Thoracic aorta (tissue), 2 donors: ENCODE measurements around the gene SBDS. TPM values are rescaled to one million over a fixed set of nuclear protein-coding genes. Genes with fewer than 3 reads are reported as not detected.
"Not testable (repeated sequence)": the region's sequence is repeated elsewhere in the genome, so short reads cannot be mapped to it uniquely, and the experiment has no call there.

Source experiments
- ATAC-seq: fragments of 150-250 bp; one replicate; pipeline ENCODE4 v1.8.0; 2017; ENCODE audit warnings: low read depth; ENCODE audit not compliant: insufficient number of reproducible peaks, low FRiP score
- DNase-seq: peaks from one replicate; pipeline ENCODE4 v3.0.0-alpha.2; 2020; ENCODE audit warnings: low spot score
- H3K27ac ChIP-seq, 2 donors: fragments of 200-600 bp; sonication (generic); 1 replicate in 1 of 2; 2 replicates in 1 of 2; pipeline ENCODE4 v1.5.1; 2016; ENCODE audit warnings: mild to moderate bottlenecking in 2 of 2, moderate library complexity in 2 of 2
- H3K27me3 ChIP-seq: fragments of 200-600 bp; sonication (generic); replicated peaks from 2 replicates; pipeline ENCODE4 v1.6.0; 2016; ENCODE audit warnings: mild to moderate bottlenecking; ENCODE audit not compliant: insufficient read depth
- H3K36me3 ChIP-seq: fragments of 200-600 bp; sonication (generic); one replicate; pipeline ENCODE4 v1.5.1; 2016
- H3K4me1 ChIP-seq, 2 donors: fragments of 200-600 bp; sonication (generic); 1 replicate in 1 of 2; 2 replicates in 1 of 2; pipeline versions ENCODE4 v1.5.1 to v1.6.0; 2016; ENCODE audit warnings: low read depth in 2 of 2, mild to moderate bottlenecking in 1 of 2; ENCODE audit not compliant: control insufficient read depth in 1 of 2
- H3K4me3 ChIP-seq: fragments of 200-600 bp; sonication (generic); 2 replicates; pipeline ENCODE4 v1.5.1; 2016; ENCODE audit warnings: mild to moderate bottlenecking
- H3K9me3 ChIP-seq: fragments of 200-600 bp; sonication (generic); 2 replicates; pipeline ENCODE4 v1.5.1; 2016
- total RNA-seq, 2 donors: library from RNA; depleted of rRNA; stranded (reverse); fragments of >200 nt; gene quantifications; one replicate each; pipeline versions ENCODE4 v1.1.0 to v1.2.3, GENCODE V29; 2016
- TF ChIP-seq, protein P1 (sequence below): fragments of 200-600 bp; sonication (generic); IDR thresholded peaks from one replicate; pipeline ENCODE4 v1.5.1; 2019; ENCODE audit warnings: antibody characterized with exemption

Gene SBDS
- total RNA-seq = 100 to 1,000 TPM; 191 to 202 TPM

DNA sequence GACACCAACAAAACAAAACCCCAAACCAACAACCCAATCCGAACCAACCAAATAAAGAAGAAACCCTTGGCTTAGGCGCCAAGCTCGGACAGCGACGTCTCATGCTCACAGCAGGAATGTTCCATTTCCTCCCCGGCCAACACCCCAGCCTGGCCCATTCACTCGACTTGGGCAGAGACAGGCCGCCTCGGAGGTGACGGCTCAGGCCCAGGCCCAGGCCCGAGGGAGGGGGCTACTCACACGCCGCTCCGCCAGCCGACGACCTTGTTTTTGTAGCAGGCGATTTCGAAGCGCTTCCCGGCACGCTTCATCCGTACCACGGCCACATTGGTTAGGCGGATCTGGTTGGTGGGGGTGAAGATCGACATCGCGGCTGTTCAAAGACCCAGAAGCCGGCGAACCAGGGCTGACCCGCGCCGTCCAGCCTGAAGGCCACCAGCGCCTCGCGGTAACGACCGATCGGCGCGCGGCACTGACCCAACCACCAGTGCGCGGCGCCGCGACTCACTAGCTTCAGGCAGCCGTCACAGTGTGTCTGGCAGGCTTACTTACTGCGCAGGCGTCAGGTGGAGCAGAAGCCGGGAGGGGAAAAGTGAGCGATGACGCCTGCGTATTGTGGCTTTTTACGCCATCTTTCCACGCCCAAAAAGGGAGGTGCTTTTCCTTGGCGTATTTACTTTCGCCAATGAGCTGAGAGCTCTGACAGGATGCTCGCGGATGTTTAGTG, at the start of gene SBDS:
TSS of gene SBDS (minus strand) at position 537 of the 727 bp plus-strand sequence. CDS start at position 368, 169 bp downstream.
- Histone ChIP-seq H3K27ac (peak within 1 kb of the TSS; percentile 100), H3K4me3 (peak within 1 kb of the TSS; percentile 92), H3K4me1 (peaks cover 10 to 26% of the 10 kb centered on the region in 2 donors), H3K36me3 (peaks cover 34% of the 10 kb centered on the region)
- not testable (repeated sequence) for H3K27me3 ChIP-seq, H3K9me3 ChIP-seq
- DNase-seq = peak; percentile 84
- ATAC-seq = peak; percentile 80

DNA sequence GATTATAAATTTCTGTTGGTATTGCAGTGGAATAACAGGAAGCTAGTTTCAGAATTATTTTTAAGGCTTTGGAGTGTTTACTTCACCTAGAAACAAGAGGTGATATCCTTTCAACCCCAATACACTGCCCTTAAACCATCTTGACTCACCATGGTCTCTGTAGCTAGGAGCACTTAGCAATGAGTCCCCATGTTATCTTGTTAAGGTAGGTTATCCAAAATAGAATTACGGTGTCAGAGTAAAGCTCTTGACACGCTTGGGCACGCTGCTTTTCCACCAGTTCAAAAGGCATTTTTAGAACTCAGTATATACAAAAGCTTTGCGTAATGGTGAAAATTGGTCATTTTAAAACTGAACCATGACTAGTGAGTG, 48.2 kb upstream of the SBDS start:
- not testable (repeated sequence) for ATAC-seq, DNase-seq
- peak overlapping the region; percentile 48 to 67 for H3K27ac ChIP-seq

DNA sequence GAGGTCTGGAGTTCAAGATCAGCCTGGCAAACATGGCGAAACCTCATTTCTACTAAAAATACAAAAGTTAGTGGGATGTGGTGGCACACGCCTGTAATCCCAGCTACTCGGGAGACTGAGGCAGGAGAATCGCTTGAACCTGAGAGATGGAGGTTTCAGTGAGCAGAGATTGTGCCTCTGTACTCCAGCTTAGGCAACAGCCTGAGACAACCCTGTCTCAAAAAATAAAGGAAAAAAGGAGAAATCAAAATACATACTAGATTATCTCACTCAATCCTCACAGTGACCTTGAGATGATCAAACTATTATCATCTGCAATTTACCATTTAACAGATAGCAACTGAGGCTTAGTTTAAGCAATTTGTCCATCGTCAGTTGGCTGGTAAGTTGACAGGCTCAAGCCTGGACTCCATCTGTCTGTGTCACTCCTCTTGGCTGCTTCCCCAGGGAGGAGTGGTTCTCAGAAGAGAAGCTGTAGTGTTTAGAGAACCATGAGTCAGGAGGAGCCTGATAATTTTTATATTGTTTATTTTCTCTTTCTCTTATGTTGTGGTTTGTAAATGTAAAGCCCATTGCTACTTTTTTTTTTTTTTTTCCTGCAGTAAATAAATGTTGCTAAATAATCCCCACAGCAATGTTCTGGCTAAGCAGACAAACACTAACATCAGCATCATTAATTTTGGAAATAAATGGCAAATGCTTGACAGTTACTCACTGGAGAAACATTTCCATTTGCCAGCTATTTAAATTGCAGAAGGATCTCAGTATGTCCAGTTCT, 47.6 kb upstream of the SBDS start:
- peak; percentile 25 for DNase-seq
- H3K36me3 ChIP-seq, H3K4me3 ChIP-seq, ATAC-seq, H3K9me3 ChIP-seq, H3K27me3 ChIP-seq: not testable (repeated sequence)
- H3K4me1 ChIP-seq = peaks cover 5 to 11% of the 10 kb centered on the region in 2 donors
- H3K27ac ChIP-seq = peak overlapping the region; percentile 48 to 67

More for the DNA sequence above, 48.2 kb upstream of the SBDS start:
- H3K4me1 ChIP-seq = peaks cover 5 to 11% of the 10 kb centered on the region in 2 donors
- H3K36me3 ChIP-seq, H3K4me3 ChIP-seq, H3K9me3 ChIP-seq, H3K27me3 ChIP-seq: not testable (repeated sequence)

DNA sequence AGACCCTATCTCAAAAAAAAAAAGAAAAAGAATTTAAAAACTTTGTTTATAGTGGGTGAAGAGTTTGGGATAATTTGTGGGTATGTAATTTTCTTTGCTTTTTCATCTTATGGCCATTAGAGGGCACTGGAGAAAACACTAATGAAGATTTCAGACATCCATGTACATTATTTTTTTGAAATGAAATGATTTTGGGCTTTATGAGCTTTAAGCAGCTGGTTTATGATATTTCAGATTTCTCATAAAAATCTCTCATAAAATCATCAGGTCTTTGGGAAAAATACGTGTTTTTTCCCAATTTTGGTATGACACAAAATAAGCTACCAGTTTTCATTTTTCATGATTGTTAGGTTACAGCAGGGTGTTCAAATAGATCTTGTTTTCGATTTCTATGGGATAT, 45.4 kb upstream of the SBDS start:
- H3K27ac ChIP-seq, DNase-seq, ATAC-seq, H3K36me3 ChIP-seq, H3K9me3 ChIP-seq, H3K4me3 ChIP-seq, H3K27me3 ChIP-seq: not testable (repeated sequence)
- peaks cover 5 to 11% of the 10 kb centered on the region in 2 donors for H3K4me1 ChIP-seq
- TF ChIP-seq, protein P1, sequence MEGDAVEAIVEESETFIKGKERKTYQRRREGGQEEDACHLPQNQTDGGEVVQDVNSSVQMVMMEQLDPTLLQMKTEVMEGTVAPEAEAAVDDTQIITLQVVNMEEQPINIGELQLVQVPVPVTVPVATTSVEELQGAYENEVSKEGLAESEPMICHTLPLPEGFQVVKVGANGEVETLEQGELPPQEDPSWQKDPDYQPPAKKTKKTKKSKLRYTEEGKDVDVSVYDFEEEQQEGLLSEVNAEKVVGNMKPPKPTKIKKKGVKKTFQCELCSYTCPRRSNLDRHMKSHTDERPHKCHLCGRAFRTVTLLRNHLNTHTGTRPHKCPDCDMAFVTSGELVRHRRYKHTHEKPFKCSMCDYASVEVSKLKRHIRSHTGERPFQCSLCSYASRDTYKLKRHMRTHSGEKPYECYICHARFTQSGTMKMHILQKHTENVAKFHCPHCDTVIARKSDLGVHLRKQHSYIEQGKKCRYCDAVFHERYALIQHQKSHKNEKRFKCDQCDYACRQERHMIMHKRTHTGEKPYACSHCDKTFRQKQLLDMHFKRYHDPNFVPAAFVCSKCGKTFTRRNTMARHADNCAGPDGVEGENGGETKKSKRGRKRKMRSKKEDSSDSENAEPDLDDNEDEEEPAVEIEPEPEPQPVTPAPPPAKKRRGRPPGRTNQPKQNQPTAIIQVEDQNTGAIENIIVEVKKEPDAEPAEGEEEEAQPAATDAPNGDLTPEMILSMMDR = peak; percentile 32

DNA sequence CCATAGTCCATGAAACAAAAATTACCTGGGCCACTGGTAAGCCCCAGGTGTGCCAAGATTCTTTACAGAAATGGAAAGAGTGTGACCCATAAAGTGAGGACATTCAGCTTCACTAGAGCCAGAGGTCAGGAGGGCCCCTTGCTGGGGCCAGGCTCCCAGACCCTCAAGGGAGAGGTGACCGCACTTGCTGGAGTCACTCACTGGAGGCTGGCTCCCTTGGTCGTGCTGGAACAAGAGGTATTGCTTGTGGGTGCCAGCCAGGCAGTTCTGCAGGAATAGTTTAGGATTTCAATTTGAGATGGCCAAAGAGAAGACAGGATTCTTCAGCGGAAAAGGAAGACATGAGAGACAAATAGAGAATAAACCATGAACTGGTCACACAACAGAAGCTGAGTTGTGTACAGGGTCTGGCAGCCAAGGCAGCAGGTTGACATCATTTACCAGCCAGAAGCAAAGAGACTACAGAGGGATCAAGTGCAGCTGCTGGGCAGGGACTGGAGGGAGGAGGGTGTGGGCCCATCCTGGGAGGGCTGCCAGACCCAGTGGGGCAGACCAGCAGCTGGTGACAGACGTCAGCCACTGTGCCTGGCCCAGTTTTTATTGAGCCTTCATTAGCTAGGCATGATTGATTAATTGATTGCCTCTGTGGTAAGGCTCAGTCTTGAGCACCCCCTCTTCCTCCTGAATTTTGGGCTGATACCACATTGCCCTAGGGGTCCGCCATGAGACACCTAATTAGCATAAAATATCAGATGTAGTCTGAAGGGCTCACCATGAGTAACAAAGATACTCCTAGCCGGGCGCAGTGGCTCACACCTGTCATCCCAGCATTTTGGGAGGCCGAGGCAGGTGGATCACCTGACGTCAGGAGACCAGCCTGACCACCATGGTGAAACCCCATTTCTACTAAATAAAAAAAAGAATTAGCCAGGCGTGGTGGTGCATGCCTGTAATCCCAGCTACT, 41.3 kb upstream of the SBDS start:
- ATAC-seq, DNase-seq: not testable (repeated sequence)

DNA sequence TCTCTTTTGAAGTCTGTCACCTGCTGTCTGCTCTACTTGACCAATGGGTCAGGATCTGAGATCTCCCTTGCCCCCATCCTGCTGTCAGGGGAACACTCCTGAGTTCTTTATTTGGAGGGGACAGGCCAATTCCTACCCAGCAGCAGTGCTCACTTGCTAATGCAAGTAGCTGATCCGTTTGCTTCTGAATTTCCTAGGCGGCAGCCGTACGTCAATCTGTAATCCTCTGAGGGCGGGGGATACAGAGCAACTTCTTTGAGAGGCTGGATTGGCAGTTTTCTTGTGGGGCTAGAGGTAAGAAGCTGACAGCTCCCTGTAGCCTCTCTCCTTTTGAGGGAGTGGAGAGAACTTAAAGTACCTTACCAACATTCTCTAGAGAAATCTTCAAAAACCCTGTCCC, 37.9 kb upstream of the SBDS start:
- Histone ChIP-seq H3K36me3 (no peaks in the 10 kb centered on the region), H3K9me3 (no peaks in the 10 kb centered on the region), H3K4me3 (no peak overlapping the region), H3K27ac (no peak overlapping the region), H3K4me1 (no peaks in the 10 kb centered on the region), H3K27me3 (no peaks in the 10 kb centered on the region)
- no peak for DNase-seq
- ATAC-seq = no peak
- TF ChIP-seq, protein P1 = no peak

More for the DNA sequence above, 41.3 kb upstream of the SBDS start:
- not testable (repeated sequence) for H3K4me1 ChIP-seq, H3K27ac ChIP-seq, H3K27me3 ChIP-seq, H3K9me3 ChIP-seq, H3K36me3 ChIP-seq, H3K4me3 ChIP-seq

DNA sequence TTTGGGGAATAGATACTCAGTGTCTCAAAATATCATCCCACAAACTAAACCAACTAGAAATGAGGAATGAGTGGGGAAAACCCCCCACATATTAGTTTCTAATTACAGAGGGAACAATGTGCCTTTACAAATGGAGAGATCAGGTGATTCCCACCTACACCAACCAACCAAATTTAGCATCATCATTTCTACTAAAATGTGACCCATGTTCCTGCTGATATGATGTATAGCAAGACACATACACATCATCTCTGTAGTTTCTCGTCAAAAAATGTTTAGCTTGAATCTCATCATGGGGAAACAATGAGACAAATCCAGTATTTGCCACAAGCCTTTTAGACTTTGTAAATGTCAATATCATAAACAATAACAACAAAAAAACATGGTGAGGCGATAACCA, 36.3 kb upstream of the SBDS start:
- H3K27me3 ChIP-seq, H3K4me3 ChIP-seq, H3K36me3 ChIP-seq, H3K4me1 ChIP-seq, DNase-seq, ATAC-seq, H3K9me3 ChIP-seq, H3K27ac ChIP-seq: not testable (repeated sequence)

DNA sequence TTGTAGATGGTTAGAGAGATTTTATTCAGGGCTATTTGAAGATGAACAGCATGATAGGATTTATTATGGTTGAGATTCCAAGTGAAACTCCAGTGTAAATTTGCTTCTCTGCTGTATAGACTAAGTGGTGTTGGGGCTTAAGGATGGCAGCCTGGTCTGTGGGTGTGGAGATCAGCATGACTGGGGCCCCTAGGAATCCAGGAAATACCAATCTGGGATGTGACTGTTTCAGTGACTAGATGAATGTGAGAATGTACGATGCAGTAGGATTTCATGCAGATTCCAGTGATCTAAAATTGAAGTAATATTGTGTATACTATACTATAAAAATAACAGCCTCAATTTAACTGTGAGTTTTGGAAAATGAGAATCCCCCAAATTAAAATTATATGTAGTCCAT, 30.1 kb upstream of the SBDS start:
- not testable (repeated sequence) for H3K27ac ChIP-seq, ATAC-seq
- H3K36me3 ChIP-seq = peaks cover 22% of the 10 kb centered on the region

More for the DNA sequence above, 30.1 kb upstream of the SBDS start:
- not testable (repeated sequence) for H3K4me3 ChIP-seq, H3K4me1 ChIP-seq, H3K27me3 ChIP-seq, H3K9me3 ChIP-seq, DNase-seq
